Astrocyte (in vitro differentiated cells and primary cell): ENCODE results near the gene RILPL1.

ENCODE experiments used
- CTCF ChIP-seq: IDR thresholded peaks from 2 replicates; pipeline ENCODE4 v1.5.1; 2011; ENCODE audit warnings: low read depth, mild to moderate bottlenecking, inconsistent platforms, low read length, moderate library complexity; ENCODE audit not compliant: insufficient read depth
- EZH2 ChIP-seq: IDR thresholded peaks from 2 replicates; pipeline ENCODE4 v1.6.1; 2012; ENCODE audit warnings: mild to moderate bottlenecking, low read length, inconsistent platforms; ENCODE audit not compliant: insufficient read depth

GRCh38 chr12:123498126-123498825 lies 35.2 kb downstream of the RILPL1 start:
- TF ChIP-seq CTCF = no peak
- no peak for TF ChIP-seq EZH2
